ENCODE measurements around the gene HIBADH.

- TF ChIP-seq CTCF (IDR thresholded peaks at IDR 0.05) (no peak), POLR2A (IDR thresholded peaks at IDR 0.05) (no peak)
Observed at GRCh38 chr7:27616186-27616491, 46.5 kb downstream of the HIBADH start.

Data from thyroid gland (tissue), 4 donors.